GM13976 (cell line): ENCODE measurements around the gene SIAE.

ENCODE experiments used
- DNase-seq: peaks from one replicate; pipeline ENCODE4 v3.0.0; 2012; ENCODE audit warnings: low spot score
- in situ Hi-C: fragments of 300-500 bp; cut with MboI; formaldehyde crosslinking; loops from one replicate; pipeline ENCODE4 v1.12.0; 2022; ENCODE audit warnings: low sequenced_read_pairs, mixed read lengths, inconsistent platforms; ENCODE audit not compliant: unreplicated experiment
- TF ChIP-seq, protein P1 (sequence below): IDR thresholded peaks from 2 replicates; pipeline ENCODE4 v1.5.1; 2012; ENCODE audit warnings: borderline replicate concordance, mild to moderate bottlenecking; ENCODE audit not compliant: insufficient read depth; ENCODE audit errors: extremely low read depth, missing control alignments, control extremely low read depth

Gene SIAE

DNA sequence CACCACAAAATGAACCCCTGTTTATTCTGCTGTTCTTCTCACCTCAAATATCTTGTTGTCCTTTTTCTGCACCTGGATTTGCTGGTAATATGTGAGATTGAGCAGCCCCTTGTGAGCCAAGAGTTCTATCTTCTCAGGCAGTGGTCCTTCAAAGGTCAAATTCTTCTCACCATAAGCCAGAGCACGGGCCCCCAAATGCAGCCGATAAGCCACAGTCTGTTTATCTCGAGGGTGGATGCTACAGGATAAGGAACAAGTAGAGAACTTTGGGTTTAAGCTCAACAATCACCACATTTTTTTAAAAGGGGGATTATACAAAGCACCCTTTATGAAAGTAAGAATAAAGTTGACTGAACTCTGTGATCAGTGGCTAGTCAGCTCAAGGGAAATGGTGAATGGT lies 35.0 kb downstream of the SIAE start:
- TF ChIP-seq, protein P1, sequence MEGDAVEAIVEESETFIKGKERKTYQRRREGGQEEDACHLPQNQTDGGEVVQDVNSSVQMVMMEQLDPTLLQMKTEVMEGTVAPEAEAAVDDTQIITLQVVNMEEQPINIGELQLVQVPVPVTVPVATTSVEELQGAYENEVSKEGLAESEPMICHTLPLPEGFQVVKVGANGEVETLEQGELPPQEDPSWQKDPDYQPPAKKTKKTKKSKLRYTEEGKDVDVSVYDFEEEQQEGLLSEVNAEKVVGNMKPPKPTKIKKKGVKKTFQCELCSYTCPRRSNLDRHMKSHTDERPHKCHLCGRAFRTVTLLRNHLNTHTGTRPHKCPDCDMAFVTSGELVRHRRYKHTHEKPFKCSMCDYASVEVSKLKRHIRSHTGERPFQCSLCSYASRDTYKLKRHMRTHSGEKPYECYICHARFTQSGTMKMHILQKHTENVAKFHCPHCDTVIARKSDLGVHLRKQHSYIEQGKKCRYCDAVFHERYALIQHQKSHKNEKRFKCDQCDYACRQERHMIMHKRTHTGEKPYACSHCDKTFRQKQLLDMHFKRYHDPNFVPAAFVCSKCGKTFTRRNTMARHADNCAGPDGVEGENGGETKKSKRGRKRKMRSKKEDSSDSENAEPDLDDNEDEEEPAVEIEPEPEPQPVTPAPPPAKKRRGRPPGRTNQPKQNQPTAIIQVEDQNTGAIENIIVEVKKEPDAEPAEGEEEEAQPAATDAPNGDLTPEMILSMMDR: no peak
- in situ Hi-C loops: no loop called here
- no peak for DNase-seq

DNA sequence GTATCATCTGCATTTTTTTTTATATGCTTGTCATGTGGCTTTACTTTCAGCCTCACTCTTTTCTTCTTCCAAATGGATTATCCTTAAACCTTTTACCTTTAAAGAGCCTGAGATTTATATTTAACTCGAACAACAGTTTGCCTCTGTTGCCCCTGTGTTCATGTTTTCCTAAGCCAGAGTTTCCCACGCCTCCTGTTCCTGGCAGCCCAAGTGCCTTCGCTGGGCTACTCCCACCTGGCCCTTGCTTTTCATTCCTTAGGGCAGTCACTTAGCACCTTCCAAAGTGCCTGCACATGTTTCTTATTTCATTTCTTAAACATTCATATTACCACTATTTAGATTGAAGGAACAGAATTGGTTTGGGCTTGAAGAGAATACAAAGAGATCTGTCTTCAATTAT lies 37.6 kb downstream of the SIAE start:
- in situ Hi-C loops: no loop called here
- DNase-seq: no peak
- TF ChIP-seq, protein P1: no peak

DNA sequence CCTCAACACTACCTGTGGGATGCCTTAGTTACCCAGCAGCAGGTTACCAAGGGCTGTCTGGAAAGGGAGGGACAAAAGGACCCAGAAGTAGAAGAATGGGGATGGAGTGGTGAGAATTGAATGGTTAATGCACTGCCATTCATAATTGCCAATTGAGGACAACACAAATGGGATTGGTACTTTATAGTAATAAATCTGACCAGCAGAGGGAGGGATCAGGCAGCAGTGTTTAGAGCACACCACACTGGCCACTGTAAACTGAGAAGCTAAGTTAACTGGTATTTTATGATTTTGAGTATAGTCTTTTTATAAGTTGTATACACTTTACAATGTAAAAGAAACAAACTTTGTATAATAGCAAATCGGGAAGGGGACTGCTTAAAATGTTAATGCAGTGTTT lies 40.2 kb downstream of the SIAE start:
- TF ChIP-seq, protein P1: no peak
- DNase-seq: no peak
- in situ Hi-C loops: no loop called here

DNA sequence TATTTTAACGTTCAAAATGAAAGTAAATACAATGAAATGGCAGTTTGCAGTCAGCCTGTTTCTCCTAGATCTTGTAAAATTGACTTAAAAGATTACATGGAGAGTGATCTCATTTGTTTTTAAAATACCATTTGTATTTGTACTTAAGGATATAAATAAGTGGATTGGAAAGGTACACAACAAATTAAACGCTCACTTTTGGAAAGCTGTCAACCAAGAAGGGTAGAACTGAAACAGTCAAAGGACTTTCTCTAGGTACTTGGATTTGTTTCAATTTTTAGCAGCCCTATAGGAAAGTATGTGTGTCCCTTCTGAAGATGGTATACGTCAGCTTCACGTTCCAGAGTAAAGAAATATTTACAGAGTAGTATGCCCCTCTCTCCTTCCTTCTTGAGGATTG lies 43.6 kb downstream of the SIAE start:
- TF ChIP-seq, protein P1: no peak
- in situ Hi-C loops: no loop called here
- DNase-seq: no peak

DNA sequence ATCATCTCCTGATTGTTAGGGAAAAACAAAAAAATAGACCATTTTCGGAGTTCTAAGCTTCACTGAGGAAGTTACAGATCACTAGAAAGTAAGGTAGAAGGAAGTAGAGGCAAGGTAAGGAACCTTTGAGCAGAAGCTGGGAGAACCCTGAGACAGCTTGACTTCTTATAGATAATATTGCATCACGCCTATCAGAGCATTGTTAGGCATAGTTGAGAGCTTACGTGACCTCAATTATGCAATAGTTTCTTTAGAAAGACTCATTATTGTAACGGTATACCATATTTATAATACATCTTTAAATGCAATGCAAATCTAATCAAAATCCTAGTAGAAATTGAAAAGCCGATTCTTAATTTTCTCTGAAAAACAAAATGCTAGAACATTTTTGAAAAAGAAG lies 46.0 kb downstream of the SIAE start:
- TF ChIP-seq, protein P1: no peak
- in situ Hi-C loops: no loop called here
- DNase-seq: no peak

DNA sequence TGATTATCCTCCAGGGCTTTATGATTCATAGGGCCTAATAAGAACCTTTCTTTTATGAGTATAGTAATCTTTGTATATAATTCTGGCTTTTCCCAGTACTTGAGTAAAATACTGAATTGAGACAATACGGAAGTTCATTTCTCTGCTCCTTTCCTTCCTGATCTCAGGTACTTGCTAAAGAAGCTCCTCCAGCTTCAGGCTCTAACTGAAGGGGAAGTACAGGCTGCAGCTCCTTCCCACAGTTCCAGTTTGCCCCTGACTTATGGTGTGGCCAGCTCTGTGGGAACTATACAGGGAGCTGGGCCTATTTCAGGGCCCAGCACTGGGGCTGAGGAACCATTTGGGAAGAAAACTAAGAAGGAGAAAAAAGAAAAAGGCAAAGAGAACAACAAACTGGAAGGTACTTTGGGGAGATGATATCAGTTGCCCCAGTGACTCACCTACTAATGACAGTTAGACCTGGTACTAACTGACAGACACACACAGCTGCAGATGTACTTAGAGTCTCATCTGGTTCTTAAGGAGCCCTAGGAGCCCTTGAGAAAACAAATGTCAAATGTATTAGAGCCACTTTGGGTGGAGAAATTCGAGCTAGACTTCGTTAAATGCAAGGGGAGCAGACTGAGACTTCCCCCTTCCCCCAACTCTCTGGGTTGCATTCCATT lies 47.9 kb downstream of the SIAE start:
- DNase-seq: no peak
- TF ChIP-seq, protein P1: no peak
- in situ Hi-C loops: no loop called here
